Rectal smooth muscle tissue (tissue), 1 donor: ENCODE measurements around the gene POU2F2.
"Not testable (repeated sequence)": the region's sequence is repeated elsewhere in the genome, so short reads cannot be mapped to it uniquely, and the experiment has no call there.

Experiments used
- H3K27ac ChIP-seq: one replicate; pipeline ENCODE4 v1.7.0; 2013; ENCODE audit warnings: low read depth, low read length, inconsistent platforms
- H3K27me3 ChIP-seq: one replicate; pipeline ENCODE4 v1.7.0; 2013; ENCODE audit warnings: low read length; ENCODE audit not compliant: control insufficient read depth, insufficient read depth
- H3K36me3 ChIP-seq: one replicate; pipeline ENCODE4 v1.7.0; 2013; ENCODE audit warnings: low read length; ENCODE audit not compliant: control insufficient read depth, insufficient read depth
- H3K4me1 ChIP-seq: one replicate; pipeline ENCODE4 v1.7.0; 2013; ENCODE audit warnings: low read length; ENCODE audit not compliant: control insufficient read depth, insufficient read depth
- H3K4me3 ChIP-seq: one replicate; pipeline ENCODE4 v1.7.0; 2013; ENCODE audit warnings: low read length
- H3K9ac ChIP-seq: one replicate; pipeline ENCODE4 v1.7.0; 2013; ENCODE audit warnings: low read length

The POU2F2 gene

GRCh38 chr19:42102877-42103276 lies 29.4 kb downstream of the POU2F2 start:
- Histone ChIP-seq H3K4me1 (no peaks in the 10 kb centered on the region), H3K27ac (no peak overlapping the region), H3K27me3 (no peaks in the 10 kb centered on the region), H3K9ac (no peak overlapping the region), H3K4me3 (no peak overlapping the region), H3K36me3 (no peaks in the 10 kb centered on the region)

- H3K27ac ChIP-seq, H3K36me3 ChIP-seq, H3K27me3 ChIP-seq, H3K4me1 ChIP-seq, H3K4me3 ChIP-seq, H3K9ac ChIP-seq: not testable (repeated sequence)
Observed at GRCh38 chr19:42100241-42100640, 32.0 kb downstream of the POU2F2 start.

- no peak overlapping the region for H3K9ac ChIP-seq
- no peak overlapping the region for H3K27ac ChIP-seq
- no peaks in the 10 kb centered on the region for H3K27me3 ChIP-seq
- peaks cover 4% of the 10 kb centered on the region for H3K4me1 ChIP-seq
- H3K36me3 ChIP-seq: peaks cover 7% of the 10 kb centered on the region
- no peak overlapping the region for H3K4me3 ChIP-seq
Observed at GRCh38 chr19:42099336-42099925, 32.8 kb downstream of the POU2F2 start.

- H3K4me1 ChIP-seq: peaks cover 4% of the 10 kb centered on the region
- H3K27me3 ChIP-seq: no peaks in the 10 kb centered on the region
- peaks cover 7% of the 10 kb centered on the region for H3K36me3 ChIP-seq
- H3K4me3 ChIP-seq: no peak overlapping the region
- no peak overlapping the region for H3K9ac ChIP-seq
- H3K27ac ChIP-seq: no peak overlapping the region
Observed at GRCh38 chr19:42098781-42099180, 33.5 kb downstream of the POU2F2 start.

GRCh38 chr19:42097461-42097860 lies 34.8 kb downstream of the POU2F2 start:
- no peak overlapping the region for H3K4me3 ChIP-seq
- no peak overlapping the region for H3K27ac ChIP-seq
- no peaks in the 10 kb centered on the region for H3K27me3 ChIP-seq
- no peak overlapping the region for H3K9ac ChIP-seq
- peaks cover 4% of the 10 kb centered on the region for H3K4me1 ChIP-seq
- H3K36me3 ChIP-seq: peaks cover 7% of the 10 kb centered on the region

GRCh38 chr19:42096255-42096837 lies 35.9 kb downstream of the POU2F2 start:
- H3K4me3 ChIP-seq: peak overlapping the region; percentile 40
- H3K4me1 ChIP-seq: peaks cover 4% of the 10 kb centered on the region
- no peaks in the 10 kb centered on the region for H3K27me3 ChIP-seq
- peak overlapping the region; percentile 73 for H3K27ac ChIP-seq
- H3K36me3 ChIP-seq: peaks cover 7% of the 10 kb centered on the region
- no peak overlapping the region for H3K9ac ChIP-seq

- H3K9ac ChIP-seq: no peak overlapping the region
- H3K27ac ChIP-seq: peak overlapping the region; percentile 73
- H3K36me3 ChIP-seq: peaks cover 7% of the 10 kb centered on the region
- H3K4me3 ChIP-seq: peak overlapping the region; percentile 40
- H3K27me3 ChIP-seq: no peaks in the 10 kb centered on the region
- peaks cover 4% of the 10 kb centered on the region for H3K4me1 ChIP-seq
Observed at GRCh38 chr19:42095814-42096230, 36.4 kb downstream of the POU2F2 start.

- Histone ChIP-seq H3K4me1 (peaks cover 4% of the 10 kb centered on the region), H3K9ac (no peak overlapping the region), H3K27me3 (no peaks in the 10 kb centered on the region), H3K4me3 (peak overlapping the region; percentile 40), H3K27ac (peak overlapping the region; percentile 73), H3K36me3 (peaks cover 7% of the 10 kb centered on the region)
Observed at GRCh38 chr19:42095142-42095813, 37.0 kb downstream of the POU2F2 start.

GRCh38 chr19:42093926-42094325 lies 38.3 kb downstream of the POU2F2 start:
- H3K27me3 ChIP-seq: no peaks in the 10 kb centered on the region
- H3K4me1 ChIP-seq: peaks cover 4% of the 10 kb centered on the region
- no peak overlapping the region for H3K9ac ChIP-seq
- no peak overlapping the region for H3K4me3 ChIP-seq
- H3K27ac ChIP-seq: no peak overlapping the region
- peaks cover 7% of the 10 kb centered on the region for H3K36me3 ChIP-seq

GRCh38 chr19:42093505-42093904 lies 38.7 kb downstream of the POU2F2 start:
- Histone ChIP-seq H3K4me3 (no peak overlapping the region), H3K27ac (no peak overlapping the region), H3K9ac (no peak overlapping the region), H3K36me3 (peaks cover 7% of the 10 kb centered on the region), H3K4me1 (peaks cover 4% of the 10 kb centered on the region), H3K27me3 (no peaks in the 10 kb centered on the region)

- Histone ChIP-seq H3K9ac (no peak overlapping the region), H3K36me3 (peaks cover 7% of the 10 kb centered on the region), H3K27me3 (no peaks in the 10 kb centered on the region), H3K4me1 (peaks cover 4% of the 10 kb centered on the region), H3K27ac (no peak overlapping the region), H3K4me3 (no peak overlapping the region)
Observed at GRCh38 chr19:42092350-42092749, 39.9 kb downstream of the POU2F2 start.

GRCh38 chr19:42091742-42092141 lies 40.5 kb downstream of the POU2F2 start:
- Histone ChIP-seq H3K27me3 (no peaks in the 10 kb centered on the region), H3K4me3 (no peak overlapping the region), H3K4me1 (peaks cover 4% of the 10 kb centered on the region), H3K36me3 (peaks cover 7% of the 10 kb centered on the region), H3K27ac (no peak overlapping the region), H3K9ac (no peak overlapping the region)

GRCh38 chr19:42091300-42091699 lies 40.9 kb downstream of the POU2F2 start:
- H3K4me1 ChIP-seq: peaks cover 4% of the 10 kb centered on the region
- H3K27me3 ChIP-seq: no peaks in the 10 kb centered on the region
- H3K9ac ChIP-seq: no peak overlapping the region
- H3K4me3 ChIP-seq: no peak overlapping the region
- peaks cover 3% of the 10 kb centered on the region for H3K36me3 ChIP-seq
- no peak overlapping the region for H3K27ac ChIP-seq
